ENCODE data around the gene DNM3.

Gene DNM3

GRCh38 chr1:172320733-172321132 is 479.4 kb downstream of the DNM3 start:
- no peak for DNase-seq (ENCODE audit: low read depth)
- H3K4me3 ChIP-seq (ENCODE audit: low read depth, low read length), result no peak overlapping the region
- TF ChIP-seq CTCF (IDR thresholded peaks at IDR 0.05; ENCODE audit: insufficient read depth, low read depth, low read length, missing control alignments), result no peak

- DNase-seq (ENCODE audit: low read depth), result no peak
- no peak for TF ChIP-seq CTCF (IDR thresholded peaks at IDR 0.05; ENCODE audit: insufficient read depth, low read depth, low read length, missing control alignments)
- H3K4me3 ChIP-seq (ENCODE audit: low read depth, low read length), result no peak overlapping the region
These were observed 480.2 kb downstream of the DNM3 start for GRCh38 chr1:172321451-172321850.

- DNase-seq (ENCODE audit: low read depth), result no peak
- H3K4me3 ChIP-seq (ENCODE audit: low read depth, low read length), result no peak overlapping the region
- no peak for TF ChIP-seq CTCF (IDR thresholded peaks at IDR 0.05; ENCODE audit: insufficient read depth, low read depth, low read length, missing control alignments)
These were observed 481.1 kb downstream of the DNM3 start for GRCh38 chr1:172322219-172323061.

GRCh38 chr1:172323686-172324085 is 482.4 kb downstream of the DNM3 start:
- TF ChIP-seq CTCF (IDR thresholded peaks at IDR 0.05; ENCODE audit: insufficient read depth, low read depth, low read length, missing control alignments), result no peak
- DNase-seq (ENCODE audit: low read depth), result no peak
- H3K4me3 ChIP-seq (ENCODE audit: low read depth, low read length), result no peak overlapping the region

GRCh38 chr1:172324086-172324485 is 482.8 kb downstream of the DNM3 start:
- no peak for TF ChIP-seq CTCF (IDR thresholded peaks at IDR 0.05; ENCODE audit: insufficient read depth, low read depth, low read length, missing control alignments)
- DNase-seq (ENCODE audit: low read depth), result no peak
- no peak overlapping the region for H3K4me3 ChIP-seq (ENCODE audit: low read depth, low read length)

- no peak overlapping the region for H3K4me3 ChIP-seq (ENCODE audit: low read depth, low read length)
- TF ChIP-seq CTCF (IDR thresholded peaks at IDR 0.05; ENCODE audit: insufficient read depth, low read depth, low read length, missing control alignments), result no peak
- DNase-seq (ENCODE audit: low read depth), result no peak
These were observed 483.5 kb downstream of the DNM3 start for GRCh38 chr1:172324761-172325160.

- TF ChIP-seq CTCF (IDR thresholded peaks at IDR 0.05; ENCODE audit: insufficient read depth, low read depth, low read length, missing control alignments), result no peak
- no peak for DNase-seq (ENCODE audit: low read depth)
- H3K4me3 ChIP-seq (ENCODE audit: low read depth, low read length), result no peak overlapping the region
These were observed 484.2 kb downstream of the DNM3 start for GRCh38 chr1:172325531-172325930.
